ENCODE results near the gene CHKB.
A peak's percentile ranks its signal among the peaks of the same experiment; 100 is the strongest.
"Not testable (repeated sequence)": the region's sequence is repeated elsewhere in the genome, so short reads cannot be mapped to it uniquely, and the experiment has no call there.

Gene CHKB

DNA sequence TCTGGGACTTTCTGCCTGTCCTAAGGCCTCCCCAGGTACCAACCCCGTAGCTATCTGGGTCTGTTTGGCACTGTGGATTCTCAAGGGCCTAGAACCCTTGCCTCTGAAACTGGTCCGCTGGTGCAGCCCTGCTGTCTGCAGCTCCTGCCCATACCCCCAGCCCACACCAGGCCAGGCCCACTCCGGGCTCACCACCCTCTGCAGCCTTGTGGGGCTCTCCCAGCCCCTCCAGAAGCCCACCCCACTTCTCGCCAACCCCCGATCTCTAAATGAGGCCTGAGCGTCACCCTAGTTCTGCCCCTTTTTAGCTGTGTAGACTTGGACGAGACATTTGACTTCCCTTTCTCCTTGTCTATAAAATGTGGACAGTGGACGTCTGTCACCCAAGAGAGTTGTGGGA lies 32.3 kb downstream of the CHKB start:
- no peak for DNase-seq
- Mint-ChIP-seq H3K9me3 (no peaks in the 10 kb centered on the region), H3K4me3 (peak overlapping the region; percentile 77 to 83), H3K27ac (peak overlapping the region; percentile 87 to 91), H3K36me3 (ENCODE audit: insufficient read depth) (peaks cover 9% of the 10 kb centered on the region), H3K27me3 (no peaks in the 10 kb centered on the region), H3K4me1 (ENCODE audit: low read depth in 2 of 2) (peaks cover 19 to 24% of the 10 kb centered on the region in 2 donors)
- no peak for ATAC-seq (replicated peaks)

DNA sequence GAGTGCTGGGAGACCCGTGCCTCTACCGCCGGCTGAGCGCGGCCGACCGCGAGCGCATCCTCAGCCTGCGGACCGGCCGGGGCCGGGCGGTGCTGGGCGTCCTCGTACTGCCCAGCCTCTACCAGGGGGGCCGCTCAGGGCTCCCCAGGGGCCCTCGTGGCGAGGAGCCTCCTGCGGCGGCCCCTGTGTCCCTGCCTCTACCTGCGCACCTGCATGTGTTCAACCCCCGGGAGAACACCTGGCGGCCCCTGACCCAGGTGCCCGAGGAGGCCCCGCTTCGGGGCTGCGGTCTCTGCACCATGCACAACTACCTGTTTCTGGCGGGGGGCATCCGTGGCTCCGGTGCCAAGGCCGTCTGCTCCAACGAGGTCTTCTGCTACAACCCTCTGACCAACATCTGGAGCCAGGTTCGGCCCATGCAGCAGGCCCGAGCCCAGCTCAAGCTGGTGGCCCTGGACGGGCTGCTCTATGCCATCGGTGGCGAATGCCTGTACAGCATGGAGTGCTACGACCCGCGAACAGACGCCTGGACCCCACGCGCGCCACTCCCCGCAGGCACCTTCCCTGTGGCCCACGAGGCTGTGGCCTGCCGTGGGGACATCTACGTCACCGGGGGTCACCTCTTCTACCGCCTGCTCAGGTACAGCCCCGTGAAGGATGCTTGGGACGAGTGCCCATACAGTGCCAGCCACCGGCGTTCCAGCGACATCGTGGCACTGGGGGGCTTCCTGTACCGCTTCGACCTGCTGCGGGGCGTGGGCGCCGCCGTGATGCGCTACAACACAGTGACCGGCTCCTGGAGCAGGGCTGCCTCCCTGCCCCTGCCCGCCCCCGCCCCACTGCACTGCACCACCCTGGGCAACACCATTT lies 33.5 kb downstream of the CHKB start:
- DNase-seq (no peak), ATAC-seq (replicated peaks) (peak; percentile 2)
- Mint-ChIP-seq H3K36me3 (ENCODE audit: insufficient read depth) (peaks cover 17% of the 10 kb centered on the region), H3K27me3 (no peaks in the 10 kb centered on the region), H3K27ac (peak overlapping the region in 1 of 2 donors; percentile 87), H3K4me3 (peak overlapping the region; percentile 77 to 83), H3K4me1 (ENCODE audit: low read depth in 2 of 2) (peaks cover 31 to 35% of the 10 kb centered on the region in 2 donors), H3K9me3 (no peaks in the 10 kb centered on the region)

DNA sequence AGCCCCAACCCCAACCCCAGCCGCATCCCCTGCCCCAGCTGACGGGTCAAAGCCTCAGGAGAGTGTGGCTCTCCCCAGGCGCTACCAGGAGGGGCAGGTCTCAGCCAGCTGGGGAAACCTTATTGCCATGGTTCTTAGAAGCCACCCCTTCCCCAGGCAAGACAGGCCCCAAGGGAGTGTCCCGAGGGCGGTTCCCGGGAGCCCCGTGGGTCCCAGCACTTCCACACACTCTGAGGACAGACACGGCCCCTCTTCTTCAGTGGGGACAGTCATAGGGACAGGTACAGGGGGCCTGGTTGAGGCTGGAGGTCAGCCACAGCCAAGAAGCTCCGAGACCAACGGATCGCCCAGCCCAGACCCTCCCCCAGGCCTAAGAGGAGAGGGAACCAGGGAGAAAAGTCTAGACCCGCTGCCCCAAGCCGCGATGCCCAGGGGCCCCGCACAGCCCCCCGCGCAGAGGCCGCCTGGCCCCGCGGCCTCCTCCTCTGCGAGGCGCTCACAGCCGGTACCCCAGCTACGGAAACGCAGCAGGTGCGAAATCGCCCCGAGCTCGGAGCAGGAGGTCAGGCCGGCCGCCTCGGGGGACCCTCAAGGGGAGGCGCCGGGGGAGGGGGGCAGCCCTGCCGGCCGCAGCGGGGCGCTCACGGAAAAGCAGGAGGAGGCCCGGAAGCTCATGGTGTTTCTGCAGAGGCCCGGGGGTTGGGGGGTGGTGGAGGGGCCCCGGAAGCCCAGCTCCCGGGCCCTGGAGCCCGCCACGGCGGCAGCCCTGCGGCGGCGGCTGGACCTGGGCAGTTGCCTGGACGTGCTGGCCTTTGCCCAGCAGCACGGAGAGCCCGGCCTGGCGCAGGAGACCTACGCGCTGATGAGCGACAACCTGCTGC lies 34.4 kb downstream of the CHKB start:
- DNase-seq = peak in 2 of 3 experiments; percentile 38 to 54
- peak overlapping the region; percentile 56 to 77 for H3K4me3 Mint-ChIP-seq
- peaks cover 31 to 35% of the 10 kb centered on the region in 2 donors for H3K4me1 Mint-ChIP-seq (ENCODE audit: low read depth in 2 of 2)

DNA sequence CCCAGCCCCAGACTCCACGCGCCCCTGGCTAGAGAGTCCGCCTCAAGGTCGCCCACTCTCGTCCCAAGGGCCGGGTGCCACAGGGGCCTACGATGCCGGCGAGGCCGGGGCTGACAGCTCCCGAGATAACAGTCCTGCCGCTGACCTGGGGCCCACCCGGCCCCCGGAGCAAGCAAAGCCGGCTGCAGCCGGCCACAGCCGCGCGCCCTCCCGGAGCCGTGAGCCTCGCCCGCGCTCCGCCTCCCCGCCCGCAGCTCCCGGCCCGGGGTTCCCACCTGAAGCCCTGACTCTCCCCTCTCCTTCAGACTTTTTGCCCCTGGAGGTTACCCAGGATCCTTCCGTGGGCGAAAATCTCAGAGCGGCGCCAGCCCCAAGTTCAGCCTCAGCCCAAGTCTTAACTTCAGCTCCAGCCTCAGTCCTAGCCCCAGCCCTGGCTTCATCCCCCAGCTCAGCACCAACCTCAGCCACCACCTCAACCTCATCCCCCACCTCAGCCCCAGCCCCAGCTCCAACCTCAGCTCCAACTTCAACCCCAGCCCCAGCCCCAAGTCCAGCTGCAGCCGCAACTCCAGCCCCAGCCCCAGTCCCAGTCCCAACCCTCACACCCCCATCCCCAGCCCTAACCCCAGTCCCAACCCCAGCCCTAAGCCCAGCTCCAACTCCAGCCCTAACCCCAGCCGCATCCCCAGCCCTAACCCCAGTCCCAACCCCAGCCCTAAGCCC lies 35.2 kb downstream of the CHKB start:
- DNase-seq (no peak), ATAC-seq (replicated peaks) (no peak)
- peak overlapping the region; percentile 56 to 59 for H3K4me3 Mint-ChIP-seq
- peaks cover 33 to 35% of the 10 kb centered on the region in 2 donors for H3K4me1 Mint-ChIP-seq (ENCODE audit: low read depth in 2 of 2)
- peak overlapping the region; percentile 79 to 90 for H3K27ac Mint-ChIP-seq
- H3K36me3 Mint-ChIP-seq (ENCODE audit: insufficient read depth) = peaks cover 17% of the 10 kb centered on the region
- H3K9me3 Mint-ChIP-seq = no peaks in the 10 kb centered on the region
- no peaks in the 10 kb centered on the region for H3K27me3 Mint-ChIP-seq

More for the DNA sequence above, 34.4 kb downstream of the CHKB start:
- Mint-ChIP-seq H3K9me3 (no peaks in the 10 kb centered on the region), H3K36me3 (ENCODE audit: insufficient read depth) (peaks cover 17% of the 10 kb centered on the region), H3K27ac (peak overlapping the region; percentile 79 to 90), H3K27me3 (no peaks in the 10 kb centered on the region)
- peak; percentile 50 for ATAC-seq (replicated peaks)

DNA sequence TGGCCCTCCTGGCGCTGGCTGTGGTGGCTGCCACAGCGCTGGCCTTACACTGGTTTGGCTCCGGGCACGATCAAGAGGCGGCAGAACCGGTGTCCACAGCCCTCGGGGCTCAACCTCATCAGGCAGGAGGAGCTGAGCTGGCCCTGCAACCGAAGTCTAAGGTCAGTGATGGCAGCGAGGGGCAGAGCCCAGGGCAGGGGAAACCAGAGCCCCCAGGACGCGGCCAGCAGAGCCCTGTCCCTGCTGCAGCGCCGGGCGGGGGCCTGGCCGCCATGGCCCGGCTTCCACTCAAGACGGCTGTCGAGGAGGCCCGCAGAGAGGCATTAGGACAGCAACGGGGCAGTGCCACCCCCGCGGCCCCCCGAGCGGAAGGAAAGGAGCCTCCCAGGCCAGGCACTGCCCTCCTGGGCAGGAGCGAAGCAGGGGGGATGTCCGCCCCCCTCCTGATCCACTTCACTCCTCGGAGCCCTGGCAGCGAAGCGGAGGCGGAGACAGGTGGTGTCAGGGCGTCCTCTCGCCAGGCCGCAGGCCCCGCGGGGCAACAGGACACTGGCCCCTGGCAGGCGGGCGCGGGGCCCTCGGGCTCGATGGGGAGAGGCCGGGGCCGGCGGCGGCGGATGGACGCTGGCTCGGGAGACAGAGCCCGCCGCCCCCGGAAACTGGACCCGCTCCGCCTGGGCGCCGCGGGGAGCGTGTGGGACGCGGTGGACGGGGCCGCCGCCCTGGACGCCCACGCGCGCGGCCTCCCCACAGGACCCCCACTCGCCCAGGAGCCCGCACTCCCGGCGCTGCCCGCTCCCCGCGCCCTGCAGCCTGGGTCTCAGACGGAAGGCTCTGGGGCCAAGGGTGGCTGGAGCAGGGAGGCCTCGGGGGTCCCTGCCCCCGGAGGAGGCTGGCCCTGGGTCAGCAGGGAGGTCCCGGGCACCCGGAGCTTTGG lies 36.1 kb downstream of the CHKB start:
- no peaks in the 10 kb centered on the region for H3K9me3 Mint-ChIP-seq
- H3K36me3 Mint-ChIP-seq (ENCODE audit: insufficient read depth) = peaks cover 18% of the 10 kb centered on the region
- H3K27ac Mint-ChIP-seq = peak overlapping the region; percentile 76 to 92
- H3K4me3 Mint-ChIP-seq = peak overlapping the region in 1 of 2 donors; percentile 78
- no peaks in the 10 kb centered on the region for H3K27me3 Mint-ChIP-seq
- ATAC-seq (replicated peaks) (no peak), DNase-seq (no peak)
- peaks cover 35% of the 10 kb centered on the region in 2 donors for H3K4me1 Mint-ChIP-seq (ENCODE audit: low read depth in 2 of 2)

DNA sequence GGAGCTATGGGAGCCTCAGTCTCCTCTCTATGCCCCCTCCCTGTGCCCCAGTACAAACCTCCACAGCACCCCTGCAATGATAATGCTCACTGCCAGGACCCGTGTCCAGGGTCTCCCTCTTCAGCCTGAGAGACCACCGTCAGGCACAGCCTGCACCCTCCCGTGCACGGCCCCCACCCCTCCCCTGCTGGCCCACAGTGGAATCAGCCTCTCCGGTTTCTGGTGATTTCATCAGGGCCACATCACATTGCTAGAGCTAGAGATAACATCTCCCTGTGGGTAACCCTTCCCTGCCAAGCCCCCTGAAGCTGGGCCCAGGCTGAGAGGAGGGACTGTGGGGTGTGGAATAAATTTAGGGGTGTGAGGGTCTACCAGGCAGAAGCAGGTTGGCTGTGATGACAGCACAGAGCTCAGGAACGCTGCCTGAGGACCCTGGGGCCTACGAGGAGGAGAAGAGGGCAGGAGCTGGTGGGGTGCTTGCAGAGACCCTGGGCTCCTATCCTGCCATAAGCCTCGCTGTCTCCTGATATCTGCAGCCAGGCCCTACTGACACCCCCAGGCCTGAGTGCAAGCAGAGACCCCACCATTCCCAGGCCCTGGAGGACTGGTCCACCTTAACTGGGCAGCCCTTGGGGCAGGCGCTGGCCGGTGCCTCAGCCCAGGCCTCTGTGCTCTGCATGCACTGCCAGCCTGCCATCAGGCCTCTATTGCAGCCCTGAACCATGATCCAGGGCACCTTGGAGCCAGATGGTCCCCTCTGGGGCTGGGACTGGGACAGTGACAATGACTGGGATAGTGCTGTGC lies 36.9 kb downstream of the CHKB start, which contains the start of gene KLHDC7B:
Gene KLHDC7B, plus strand, starts transcription at position 378 of the 804 bp plus-strand sequence. Its CDS starts 345 bp downstream, at position 723.
- peaks cover 32 to 38% of the 10 kb centered on the region in 2 donors for H3K4me1 Mint-ChIP-seq (ENCODE audit: low read depth in 2 of 2)
- H3K27me3 Mint-ChIP-seq = no peaks in the 10 kb centered on the region
- DNase-seq (no peak), ATAC-seq (replicated peaks) (peak; percentile 5)
- H3K9me3 Mint-ChIP-seq = no peaks in the 10 kb centered on the region
- peaks cover 18% of the 10 kb centered on the region for H3K36me3 Mint-ChIP-seq (ENCODE audit: insufficient read depth)
- peak within 1 kb of the TSS; percentile 76 to 92 for H3K27ac Mint-ChIP-seq
- H3K4me3 Mint-ChIP-seq = peak within 1 kb of the TSS; percentile 71 to 78

GRCh38 chr22:50544746-50545253 lies 37.8 kb downstream of the CHKB start:
- peak overlapping the region; percentile 71 to 78 for H3K4me3 Mint-ChIP-seq
- H3K4me1 Mint-ChIP-seq (ENCODE audit: low read depth in 2 of 2) = peaks cover 27 to 32% of the 10 kb centered on the region in 2 donors
- DNase-seq (no peak), ATAC-seq (replicated peaks) (peak; percentile 24)
- no peaks in the 10 kb centered on the region for H3K9me3 Mint-ChIP-seq
- H3K36me3 Mint-ChIP-seq (ENCODE audit: insufficient read depth) = peaks cover 18% of the 10 kb centered on the region
- H3K27ac Mint-ChIP-seq = peak overlapping the region; percentile 76 to 92
- no peaks in the 10 kb centered on the region for H3K27me3 Mint-ChIP-seq

DNA sequence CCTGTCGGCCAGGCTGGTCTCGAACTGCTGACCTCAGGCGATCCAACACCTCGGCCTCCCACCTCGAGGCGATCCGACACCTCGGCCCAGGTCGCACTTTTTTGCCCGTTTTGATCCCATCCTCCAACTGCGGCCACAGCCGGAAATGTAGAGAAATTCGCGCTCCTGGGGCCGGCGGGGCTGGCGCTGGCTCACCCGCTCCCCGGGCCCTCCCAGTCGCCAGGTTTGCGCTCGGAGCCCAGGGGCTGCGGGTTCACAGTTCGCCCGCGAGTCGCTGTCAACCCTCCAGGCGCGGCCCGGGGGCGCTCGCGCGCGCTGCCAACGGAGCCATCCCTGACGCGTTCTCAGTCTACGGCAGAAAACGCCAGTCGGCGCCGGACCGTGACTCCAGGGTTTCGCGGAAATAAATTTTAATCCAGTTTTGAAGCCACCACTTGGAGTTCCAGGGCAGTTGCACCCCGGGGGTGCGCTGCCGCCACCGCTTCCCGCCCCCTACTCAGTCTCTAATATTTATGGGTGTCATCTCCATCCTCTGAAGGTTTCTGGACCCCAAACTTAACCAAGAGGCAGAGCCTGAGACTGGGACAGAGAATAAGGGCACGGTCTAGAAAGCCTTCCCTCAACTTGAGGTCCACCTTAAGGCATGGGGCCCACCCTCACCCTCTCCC lies 38.4 kb downstream of the CHKB start:
- Mint-ChIP-seq H3K36me3 (ENCODE audit: insufficient read depth) (peaks cover 24% of the 10 kb centered on the region), H3K4me3 (peak overlapping the region; percentile 71 to 78), H3K9me3 (no peaks in the 10 kb centered on the region), H3K4me1 (ENCODE audit: low read depth in 2 of 2) (peaks cover 33 to 34% of the 10 kb centered on the region in 2 donors), H3K27me3 (no peaks in the 10 kb centered on the region), H3K27ac (peak overlapping the region; percentile 76 to 92)
- peak; percentile 62 for ATAC-seq (replicated peaks)
- peak; percentile 79 to 83 (median 82) for DNase-seq

DNA sequence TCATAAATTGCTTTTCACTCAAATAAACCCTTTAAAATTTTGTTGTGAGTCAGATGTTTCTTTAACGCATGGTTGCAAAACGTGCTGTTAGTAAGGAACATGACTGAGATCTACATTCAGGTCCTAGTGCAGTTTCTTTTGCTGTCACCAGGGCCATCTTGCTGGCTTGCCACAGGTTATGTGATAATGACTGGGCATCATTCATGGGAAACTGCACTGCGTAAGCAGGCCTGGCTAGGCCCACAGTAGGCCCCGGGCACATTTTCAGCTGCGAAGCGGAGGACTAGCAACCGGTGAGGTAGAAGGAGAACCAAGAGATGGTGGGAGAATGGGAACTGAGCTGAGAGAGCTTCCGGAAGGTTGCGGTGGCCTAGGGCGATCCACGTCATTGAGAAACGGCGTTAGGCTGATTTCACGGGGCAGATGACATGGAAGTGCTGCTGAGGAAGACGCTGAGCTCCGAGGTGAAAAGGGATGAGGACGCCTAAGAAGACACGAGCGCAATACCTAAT lies 40.2 kb downstream of the CHKB start:
- DNase-seq (no peak), ATAC-seq (replicated peaks) (no peak)
- Mint-ChIP-seq H3K27ac (peak overlapping the region; percentile 100), H3K9me3 (no peaks in the 10 kb centered on the region), H3K4me3 (peak overlapping the region in 1 of 2 donors; percentile 24), H3K36me3 (ENCODE audit: insufficient read depth) (peaks cover 27% of the 10 kb centered on the region), H3K27me3 (no peaks in the 10 kb centered on the region), H3K4me1 (ENCODE audit: low read depth in 2 of 2) (peaks cover 42% of the 10 kb centered on the region in 2 donors)

DNA sequence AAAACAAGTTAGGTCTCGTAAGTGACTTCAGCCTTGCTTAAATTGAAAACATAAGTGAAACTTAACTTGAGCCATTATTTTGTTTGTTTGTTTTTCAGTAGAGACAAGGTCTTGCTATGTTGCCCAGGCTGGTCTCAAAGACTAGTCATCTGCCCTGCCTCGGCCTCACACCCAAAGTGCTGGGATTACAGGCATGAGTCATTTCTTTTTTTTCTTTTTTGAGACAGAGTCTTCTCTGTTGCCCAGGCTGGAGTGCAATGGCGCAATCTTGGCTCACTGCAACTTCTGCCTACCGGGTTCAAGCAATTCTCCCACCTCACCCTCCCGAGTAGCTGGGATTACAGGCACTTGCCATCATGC lies 41.0 kb downstream of the CHKB start:
- H3K27me3 Mint-ChIP-seq; DNase-seq; ATAC-seq (replicated peaks); H3K4me3 Mint-ChIP-seq; H3K9me3 Mint-ChIP-seq: not testable (repeated sequence)
- Mint-ChIP-seq H3K27ac (peak overlapping the region; percentile 100), H3K4me1 (ENCODE audit: low read depth in 2 of 2) (peaks cover 42% of the 10 kb centered on the region in 2 donors), H3K36me3 (ENCODE audit: insufficient read depth) (peaks cover 30% of the 10 kb centered on the region)

GRCh38 chr22:50540381-50540780 lies 42.3 kb downstream of the CHKB start:
- ATAC-seq (replicated peaks) = no peak
- H3K4me1 Mint-ChIP-seq (ENCODE audit: low read depth in 2 of 2) = peaks cover 33% of the 10 kb centered on the region in 2 donors
- H3K4me3 Mint-ChIP-seq = no peak overlapping the region
- peak overlapping the region; percentile 100 for H3K27ac Mint-ChIP-seq
- DNase-seq = no peak
- peaks cover 30% of the 10 kb centered on the region for H3K36me3 Mint-ChIP-seq (ENCODE audit: insufficient read depth)
- H3K9me3 Mint-ChIP-seq = no peaks in the 10 kb centered on the region
- no peaks in the 10 kb centered on the region for H3K27me3 Mint-ChIP-seq
